GM12865 (cell line): ENCODE data around the gene SLC12A8.

Experiments
- DNase-seq: peaks from one replicate; pipeline ENCODE4 v3.0.0; 2010; ENCODE audit warnings: low read depth
- H3K4me3 ChIP-seq: 2 replicates; pipeline ENCODE4 v1.5.1; 2011; ENCODE audit warnings: mild to moderate bottlenecking, low read depth, low read length, control low read depth
- TF ChIP-seq, protein P1 (sequence below): IDR thresholded peaks from 2 replicates; pipeline ENCODE4 v1.5.1; 2011; ENCODE audit warnings: low read length, control low read depth, low read depth, inconsistent platforms; ENCODE audit not compliant: insufficient read depth; ENCODE audit errors: missing control alignments

The SLC12A8 gene

DNA sequence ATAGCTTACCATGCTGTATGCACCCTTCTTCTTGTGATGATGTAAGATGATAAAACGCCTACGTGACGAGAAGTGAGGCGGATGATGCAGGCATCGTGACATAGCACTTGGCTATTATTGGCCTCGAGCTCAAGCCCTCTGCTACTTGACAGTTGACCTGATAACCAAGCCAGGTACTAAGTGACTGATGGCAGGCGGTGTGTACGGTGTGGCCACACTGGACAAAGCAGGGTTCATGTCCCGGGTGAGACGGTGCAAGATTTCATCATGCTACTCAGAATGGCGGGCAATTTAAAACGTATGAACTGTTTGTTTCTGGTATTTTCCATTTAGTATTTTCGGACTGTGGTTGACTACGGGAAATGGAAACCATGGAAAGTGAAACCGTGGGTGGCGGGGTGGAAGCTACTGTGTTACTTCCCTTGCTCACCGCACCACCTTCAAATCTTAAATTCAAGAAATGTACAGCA is 57.7 kb downstream of the SLC12A8 start:
- DNase-seq = peak; percentile 68
- TF ChIP-seq, protein P1, sequence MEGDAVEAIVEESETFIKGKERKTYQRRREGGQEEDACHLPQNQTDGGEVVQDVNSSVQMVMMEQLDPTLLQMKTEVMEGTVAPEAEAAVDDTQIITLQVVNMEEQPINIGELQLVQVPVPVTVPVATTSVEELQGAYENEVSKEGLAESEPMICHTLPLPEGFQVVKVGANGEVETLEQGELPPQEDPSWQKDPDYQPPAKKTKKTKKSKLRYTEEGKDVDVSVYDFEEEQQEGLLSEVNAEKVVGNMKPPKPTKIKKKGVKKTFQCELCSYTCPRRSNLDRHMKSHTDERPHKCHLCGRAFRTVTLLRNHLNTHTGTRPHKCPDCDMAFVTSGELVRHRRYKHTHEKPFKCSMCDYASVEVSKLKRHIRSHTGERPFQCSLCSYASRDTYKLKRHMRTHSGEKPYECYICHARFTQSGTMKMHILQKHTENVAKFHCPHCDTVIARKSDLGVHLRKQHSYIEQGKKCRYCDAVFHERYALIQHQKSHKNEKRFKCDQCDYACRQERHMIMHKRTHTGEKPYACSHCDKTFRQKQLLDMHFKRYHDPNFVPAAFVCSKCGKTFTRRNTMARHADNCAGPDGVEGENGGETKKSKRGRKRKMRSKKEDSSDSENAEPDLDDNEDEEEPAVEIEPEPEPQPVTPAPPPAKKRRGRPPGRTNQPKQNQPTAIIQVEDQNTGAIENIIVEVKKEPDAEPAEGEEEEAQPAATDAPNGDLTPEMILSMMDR = no peak
- H3K4me3 ChIP-seq = no peak overlapping the region; the same call in 1 of the 2 replicates

DNA sequence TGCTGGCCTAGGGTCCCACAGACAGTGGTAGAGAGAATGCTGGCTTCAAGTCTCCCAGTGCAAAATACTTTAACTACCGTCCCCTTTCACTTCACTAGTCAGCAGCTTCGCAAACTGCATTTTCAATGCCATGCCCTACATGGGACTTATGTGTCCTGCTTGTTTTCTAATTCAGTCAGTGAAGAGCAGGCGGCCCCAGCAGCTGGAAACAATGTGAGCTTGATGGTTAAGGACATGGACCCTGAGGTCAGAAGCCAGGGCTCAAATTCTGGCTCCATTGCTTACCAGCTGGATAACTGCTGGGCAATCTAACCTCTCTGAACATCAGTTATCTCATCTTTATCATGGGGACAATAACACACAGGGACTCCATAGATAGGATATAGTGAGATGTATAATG is 58.4 kb downstream of the SLC12A8 start:
- H3K4me3 ChIP-seq = no peak overlapping the region
- no peak for DNase-seq
- TF ChIP-seq, protein P1 = no peak

DNA sequence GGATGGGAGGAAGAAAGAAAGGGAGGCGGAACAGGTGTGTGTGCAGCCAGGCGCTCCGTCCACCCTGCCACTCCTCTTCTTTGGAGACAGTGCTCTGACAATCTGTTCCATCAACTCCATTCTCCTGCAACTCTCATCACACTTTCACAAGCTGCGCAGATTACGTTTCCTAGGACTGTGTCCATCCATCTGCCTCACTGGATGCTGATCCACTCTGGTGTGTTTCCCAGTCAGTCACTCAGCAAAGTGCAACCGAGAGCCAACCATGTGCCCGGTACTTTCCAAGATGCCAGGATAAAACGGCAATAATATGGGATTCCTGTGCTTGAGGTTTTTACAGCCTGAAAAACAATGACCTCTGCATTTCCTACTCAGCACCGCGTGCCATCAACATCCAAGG is 59.6 kb downstream of the SLC12A8 start:
- DNase-seq = no peak
- TF ChIP-seq, protein P1 = no peak
- H3K4me3 ChIP-seq = no peak overlapping the region

DNA sequence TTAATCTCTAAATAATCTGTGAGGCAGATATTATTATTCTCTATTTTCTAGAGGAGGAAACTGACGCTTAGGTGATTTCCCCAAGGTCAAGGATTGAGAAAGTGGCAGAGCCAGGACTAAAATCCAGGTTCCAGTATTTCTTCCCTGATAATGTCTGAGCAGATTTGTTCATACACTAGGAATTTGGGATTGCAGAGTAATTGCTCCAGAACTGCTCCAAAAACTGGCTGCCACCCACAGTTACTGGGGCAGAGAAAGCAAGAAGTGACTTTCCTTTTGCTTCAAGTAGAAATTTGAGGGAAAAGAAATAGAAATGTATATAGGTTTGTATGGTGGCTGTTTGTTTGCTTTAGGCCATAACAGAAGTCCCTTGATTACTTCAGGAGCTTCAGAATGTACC is 60.6 kb downstream of the SLC12A8 start:
- TF ChIP-seq, protein P1 = no peak
- DNase-seq = no peak
- no peak overlapping the region for H3K4me3 ChIP-seq

DNA sequence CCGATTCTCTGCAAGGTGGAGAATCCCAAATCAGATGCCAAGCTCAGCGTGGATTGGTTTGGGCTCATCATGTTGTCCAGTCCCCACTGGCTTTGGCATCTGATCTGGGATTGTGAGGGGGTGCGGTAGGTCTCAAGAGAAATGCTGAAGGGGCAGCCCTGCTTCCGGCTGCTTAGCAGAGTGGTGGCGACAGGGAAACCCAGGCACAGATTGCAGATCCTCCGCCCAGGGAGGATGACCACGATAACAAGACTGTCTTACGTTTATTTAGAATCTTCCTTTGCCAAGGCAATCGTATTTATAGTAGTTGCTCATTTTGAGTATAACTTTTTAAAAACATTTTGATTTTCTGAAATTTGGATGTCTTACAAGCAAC is 61.1 kb downstream of the SLC12A8 start:
- TF ChIP-seq, protein P1 = no peak
- no peak for DNase-seq
- no peak overlapping the region for H3K4me3 ChIP-seq

DNA sequence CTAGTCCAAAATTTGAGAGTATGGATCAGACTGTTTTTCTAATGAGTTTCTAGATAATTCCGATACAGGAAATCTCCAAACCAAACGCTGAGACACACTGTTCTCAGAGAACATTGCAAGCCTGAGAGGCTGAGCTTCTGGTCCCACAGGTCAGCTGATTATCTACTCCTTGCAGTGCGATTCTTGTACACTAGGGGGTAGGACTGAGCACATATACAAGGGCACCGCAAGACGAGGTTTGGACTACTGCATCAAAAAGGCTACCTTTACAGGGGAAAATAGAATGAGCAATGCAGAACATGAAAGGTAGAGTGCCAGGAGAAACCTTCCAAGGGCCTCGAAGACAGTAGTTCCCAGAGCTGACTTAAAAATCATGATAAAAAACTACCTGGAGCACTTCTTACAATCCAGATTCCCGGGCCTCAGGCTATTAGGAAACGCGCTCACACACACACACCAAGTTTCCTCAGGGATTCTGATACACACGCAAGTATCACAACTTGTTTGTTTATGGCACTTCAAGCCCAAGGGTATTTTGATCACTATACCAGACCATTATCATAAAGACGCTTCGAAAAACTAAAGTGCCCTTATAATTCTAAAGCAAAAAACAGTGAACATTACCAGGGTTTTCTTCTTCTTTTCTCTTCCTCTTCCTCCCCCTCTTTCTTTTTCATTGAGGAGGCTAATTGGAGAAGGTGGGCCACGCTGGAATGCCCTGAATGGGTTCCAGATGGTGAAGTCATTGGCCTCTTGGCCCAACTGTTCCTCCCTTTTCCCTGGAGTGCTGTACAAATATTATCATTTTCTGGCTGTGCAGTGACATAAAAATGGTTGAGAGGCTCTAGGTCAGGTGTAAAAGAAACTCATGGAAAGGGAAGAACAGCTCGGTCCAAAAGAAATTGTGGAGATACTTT is 61.8 kb downstream of the SLC12A8 start:
- no peak overlapping the region for H3K4me3 ChIP-seq
- peak; percentile 92 for DNase-seq
- TF ChIP-seq, protein P1 = peak; percentile 76
